Astrocyte of the spinal cord (primary cell): Measurements from ENCODE around the gene SV2C.

ENCODE experiments used
- DNase-seq: peaks from one replicate; pipeline ENCODE4 v3.0.0; 2011; ENCODE audit warnings: low read depth, low spot score
- H3K4me3 ChIP-seq: 2 replicates; pipeline ENCODE4 v1.5.1; 2011; ENCODE audit warnings: low read depth, mild to moderate bottlenecking, low read length, moderate library complexity
- CTCF ChIP-seq: IDR thresholded peaks from 2 replicates; pipeline ENCODE4 v1.5.1; 2012; ENCODE audit warnings: low read depth, mild to moderate bottlenecking, low read length, inconsistent platforms
- in situ Hi-C: cut with HindIII; loops from 2 replicates; pipeline ENCODE4 v1.10.0; 2017; ENCODE audit warnings: low sequenced_read_pairs

SV2C gene

GRCh38 chr5:76174101-76174500 lies 90.9 kb downstream of the SV2C start:
- DNase-seq = no peak
- no peak for TF ChIP-seq CTCF
- in situ Hi-C loops = no loop called here
- no peak overlapping the region for H3K4me3 ChIP-seq

GRCh38 chr5:76175051-76175666 lies 92.0 kb downstream of the SV2C start:
- TF ChIP-seq CTCF = peak; percentile 86
- in situ Hi-C loops = no loop called here
- peak; percentile 48 for DNase-seq
- H3K4me3 ChIP-seq = no peak overlapping the region

GRCh38 chr5:76175821-76176403 lies 92.7 kb downstream of the SV2C start:
- in situ Hi-C loops = no loop called here
- no peak for DNase-seq
- no peak for TF ChIP-seq CTCF
- no peak overlapping the region for H3K4me3 ChIP-seq

DNA sequence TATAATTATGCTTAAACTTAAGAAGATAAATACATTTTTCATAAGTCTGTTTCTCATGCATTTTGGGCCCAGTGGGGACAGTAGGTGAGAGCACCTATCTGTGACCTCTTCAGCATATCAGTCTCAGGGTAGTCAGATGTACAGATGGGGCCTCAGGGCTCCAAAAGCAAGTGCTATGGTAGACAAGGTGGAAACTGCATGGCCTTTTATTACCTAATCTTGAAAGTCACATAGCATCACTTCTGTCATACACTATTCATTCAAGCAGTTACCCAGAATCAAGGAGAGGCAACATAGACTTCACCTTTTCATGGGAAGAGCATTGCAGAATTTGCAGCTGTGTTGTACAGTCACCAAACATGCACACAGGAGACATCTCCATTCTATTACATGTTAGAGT lies 94.8 kb downstream of the SV2C start:
- in situ Hi-C loops = no loop called here
- no peak for DNase-seq
- TF ChIP-seq CTCF = no peak
- no peak overlapping the region for H3K4me3 ChIP-seq

DNA sequence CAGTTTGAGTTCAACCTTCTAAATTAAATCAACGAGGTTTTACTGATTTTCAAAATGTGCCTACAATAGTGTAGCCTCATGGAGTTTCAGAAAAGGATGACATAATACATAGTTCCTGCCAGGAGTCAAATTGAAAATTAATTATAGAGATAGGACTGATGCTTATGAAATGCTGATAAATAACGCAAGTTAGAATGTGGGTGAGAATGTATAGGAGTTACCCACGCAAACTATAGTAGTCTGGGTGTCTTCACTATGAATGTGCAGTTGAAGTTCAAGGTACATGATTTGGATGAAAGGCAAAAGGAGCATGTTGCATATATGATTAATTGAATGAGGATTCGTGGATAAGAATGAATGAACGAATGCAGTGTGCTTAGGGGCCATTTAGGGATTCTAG lies 95.7 kb downstream of the SV2C start:
- in situ Hi-C loops = no loop called here
- no peak overlapping the region for H3K4me3 ChIP-seq
- no peak for TF ChIP-seq CTCF
- no peak for DNase-seq

DNA sequence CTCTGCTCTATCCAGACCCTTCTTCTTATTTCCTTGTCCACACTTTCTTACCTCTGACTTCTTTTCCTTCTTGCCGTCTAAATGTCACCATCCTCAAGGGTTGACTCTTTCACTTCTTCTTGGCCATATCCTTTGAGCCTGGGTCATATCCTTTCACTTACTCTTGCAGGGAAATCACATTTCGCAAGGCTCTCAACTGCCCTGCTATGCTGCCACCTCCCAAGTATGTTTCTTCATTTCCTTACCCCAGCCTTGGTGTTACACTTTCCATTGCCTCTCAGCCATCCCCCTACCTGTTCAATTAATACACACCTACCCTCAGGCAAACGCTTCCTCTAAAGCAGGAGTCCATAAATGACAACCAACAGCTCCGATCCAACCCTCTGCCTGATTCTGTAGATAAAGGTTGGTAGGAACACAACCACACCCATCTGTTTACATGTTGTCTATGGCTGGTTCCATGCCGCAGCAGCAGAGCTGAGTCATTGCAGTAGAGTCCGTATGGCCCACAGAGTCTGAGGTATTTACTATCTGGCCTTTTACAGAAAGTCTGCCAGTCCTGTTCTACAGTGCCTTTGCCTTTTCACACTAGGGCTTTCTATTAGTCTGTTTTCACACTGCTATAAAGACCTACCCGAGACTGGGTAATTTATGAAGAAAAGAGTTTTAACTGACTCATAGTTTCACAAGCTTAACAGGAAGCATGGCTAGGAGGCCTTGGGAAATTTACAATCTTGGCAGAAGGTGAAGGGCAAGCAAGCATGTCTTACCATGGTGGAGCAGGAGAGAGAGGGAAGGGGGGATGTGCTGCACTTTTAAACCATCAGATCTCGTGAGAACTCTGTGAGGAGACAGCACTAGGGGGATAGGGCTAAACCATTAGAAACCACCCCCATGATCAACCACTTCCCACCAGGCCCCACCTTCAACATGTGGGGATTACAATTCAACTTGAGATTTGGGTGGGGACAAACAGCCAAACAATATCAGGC lies 97.9 kb downstream of the SV2C start:
- TF ChIP-seq CTCF = no peak
- DNase-seq = no peak
- H3K4me3 ChIP-seq = no peak overlapping the region
- in situ Hi-C loops = no loop called here
